HL-60 (cell line): ENCODE results near the gene STOML1.

Source experiments
- DNase-seq, 2 experiments: peaks; one replicate each; pipeline ENCODE4 v3.0.0-alpha.2; 2010 to 2020; ENCODE audit warnings: low read depth in 1 of 2, low spot score in 1 of 2
- H3K27ac ChIP-seq: fragments of 250-450 bp; sonication (Bioruptor Pico); replicated peaks from 2 replicates; pipeline ENCODE4 v1.5.1; 2020; ENCODE audit warnings: mild to moderate bottlenecking, moderate library complexity
- H3K27me3 ChIP-seq: fragments of 250-450 bp; sonication (Bioruptor Pico); 2 replicates; pipeline ENCODE4 v1.5.1; 2021; ENCODE audit warnings: mild to moderate bottlenecking, moderate library complexity; ENCODE audit not compliant: insufficient read depth, poor library complexity, severe bottlenecking
- H3K4me3 ChIP-seq: replicated peaks from 2 replicates; pipeline ENCODE4 v1.5.1; 2011; ENCODE audit warnings: mild to moderate bottlenecking, control low read depth, low read length; ENCODE audit not compliant: insufficient read depth
- CTCF ChIP-seq: IDR thresholded peaks from one replicate; pipeline ENCODE4 v1.5.1; 2011; ENCODE audit warnings: low read length, control low read depth, inconsistent platforms; ENCODE audit not compliant: insufficient read depth
- GABPA ChIP-seq: IDR thresholded peaks from 2 replicates; pipeline ENCODE4 v1.6.1; 2012; ENCODE audit warnings: low read depth
- POLR2AphosphoS5 ChIP-seq: IDR thresholded peaks from 2 replicates; pipeline ENCODE4 v1.6.1; 2012; ENCODE audit warnings: low read depth
- REST ChIP-seq: IDR thresholded peaks from 2 replicates; pipeline ENCODE4 v1.6.1; 2012; ENCODE audit warnings: low read depth; ENCODE audit not compliant: insufficient replicate concordance
- SPI1 ChIP-seq: IDR thresholded peaks from 2 replicates; pipeline ENCODE4 v1.6.1; 2012; ENCODE audit warnings: low read depth, mild to moderate bottlenecking, borderline replicate concordance

Gene STOML1

GRCh38 chr15:74036271-74037170 lies 44.4 kb upstream of the STOML1 start:
- Histone ChIP-seq H3K4me3 (no peak overlapping the region), H3K27ac (no peak overlapping the region), H3K27me3 (no peaks in the 10 kb centered on the region)
- peak in 1 of 2 experiments; percentile 10 for DNase-seq
- TF ChIP-seq GABPA (no peak), POLR2AphosphoS5 (peak; percentile 50; the same call in 1 of the 2 replicates)

- Histone ChIP-seq H3K27ac (no peak overlapping the region), H3K27me3 (no peaks in the 10 kb centered on the region), H3K4me3 (no peak overlapping the region)
- DNase-seq = no peak
- no peak for TF ChIP-seq SPI1
- no peak for TF ChIP-seq POLR2AphosphoS5
- TF ChIP-seq GABPA = no peak
Observed at GRCh38 chr15:74035121-74036017, 43.3 kb upstream of the STOML1 start.

- H3K27me3 ChIP-seq = no peaks in the 10 kb centered on the region
- no peak overlapping the region for H3K27ac ChIP-seq
- no peak for TF ChIP-seq GABPA
- no peak for TF ChIP-seq SPI1
- TF ChIP-seq REST = no peak
- TF ChIP-seq POLR2AphosphoS5 = no peak
- no peak for TF ChIP-seq CTCF
- DNase-seq = no peak
- no peak overlapping the region for H3K4me3 ChIP-seq
Observed at GRCh38 chr15:74034206-74034755, 42.2 kb upstream of the STOML1 start.

GRCh38 chr15:74032606-74033561 lies 40.8 kb upstream of the STOML1 start:
- Histone ChIP-seq H3K4me3 (no peak overlapping the region), H3K27ac (peak overlapping the region; percentile 41), H3K27me3 (no peaks in the 10 kb centered on the region)
- TF ChIP-seq REST (no peak), CTCF (no peak), GABPA (no peak), POLR2AphosphoS5 (0 out of 2 replicates have a peak, but pooled peaks have one; percentile 44), SPI1 (peak; percentile 94)
- peak; percentile 67 to 69 for DNase-seq
